ENCODE data around the gene PRKAR1B.

PRKAR1B gene

DNA sequence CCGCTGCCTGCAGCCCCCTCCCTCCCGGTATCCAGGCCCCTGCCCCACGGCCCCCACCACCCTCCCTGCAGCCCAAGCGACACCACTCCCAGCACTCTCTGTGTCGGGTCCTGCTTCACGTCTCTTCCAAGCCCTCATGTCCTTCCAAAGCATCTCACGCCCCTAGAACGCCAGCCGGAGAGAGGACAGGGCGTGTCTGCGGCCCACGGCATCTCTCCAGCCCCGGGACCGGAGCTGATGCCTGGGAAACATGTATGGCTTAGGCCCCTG is 156.3 kb downstream of the PRKAR1B start:
- no peak overlapping the region for H2AFZ ChIP-seq (ENCODE audit: low read depth, low read length)
- peaks cover 3% of the 10 kb centered on the region for H3K9me3 ChIP-seq (ENCODE audit: low read length)
- H3K4me1 ChIP-seq (ENCODE audit: insufficient read depth, low read length): peaks cover 6% of the 10 kb centered on the region
- H3K4me3 ChIP-seq (ENCODE audit: low read length): no peak overlapping the region
- no peaks in the 10 kb centered on the region for H3K27me3 ChIP-seq (ENCODE audit: insufficient read depth, low read length)
- no peaks in the 10 kb centered on the region for H3K36me3 ChIP-seq (ENCODE audit: insufficient read depth, low read length)

DNA sequence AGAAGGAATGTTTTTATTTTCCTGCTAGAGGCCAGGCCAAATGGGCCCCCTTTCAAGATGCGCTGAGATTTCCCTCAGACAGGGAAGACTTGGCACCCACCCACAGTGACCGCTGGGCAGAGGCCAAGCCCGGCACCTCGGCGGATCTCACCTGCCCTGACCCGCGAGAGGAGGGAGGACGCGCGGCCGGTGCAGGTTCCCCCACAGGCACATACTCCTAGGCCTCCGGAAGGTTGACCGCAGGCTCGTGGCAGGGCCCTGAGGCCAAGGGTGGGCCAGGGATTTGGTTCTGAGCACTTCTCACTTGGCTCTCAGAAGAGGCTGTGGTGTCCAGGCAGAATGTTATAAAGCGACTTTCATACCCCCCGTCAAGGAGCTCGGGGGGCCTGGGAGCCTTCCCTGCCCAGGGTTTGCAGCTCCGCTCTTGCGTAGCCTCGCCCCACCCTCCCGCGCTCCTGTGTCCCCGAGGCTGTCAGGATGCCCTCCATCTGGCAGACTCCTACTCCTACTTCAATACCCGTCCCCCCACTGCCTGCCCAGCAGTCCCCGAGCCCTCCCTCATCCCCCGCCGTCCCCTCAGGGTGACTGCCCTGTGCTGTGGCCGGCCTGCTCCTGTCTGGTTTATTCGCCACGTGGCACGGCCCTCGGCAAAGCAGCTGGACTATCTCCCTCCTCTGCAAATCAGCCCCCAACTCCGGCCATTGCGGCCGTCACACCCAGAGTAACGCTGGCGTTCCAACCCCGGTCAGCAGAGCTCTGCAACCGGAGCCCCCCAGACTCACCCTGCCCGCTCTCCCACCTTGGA is 156.9 kb downstream of the PRKAR1B start:
- Histone ChIP-seq H3K27me3 (ENCODE audit: insufficient read depth, low read length) (no peaks in the 10 kb centered on the region), H2AFZ (ENCODE audit: low read depth, low read length) (no peak overlapping the region), H3K36me3 (ENCODE audit: insufficient read depth, low read length) (no peaks in the 10 kb centered on the region), H3K4me1 (ENCODE audit: insufficient read depth, low read length) (peaks cover 6% of the 10 kb centered on the region), H3K9me3 (ENCODE audit: low read length) (peaks cover 3% of the 10 kb centered on the region), H3K4me3 (ENCODE audit: low read length) (no peak overlapping the region)

GRCh38 chr7:569071-569855 is 157.8 kb downstream of the PRKAR1B start:
- peaks cover 3% of the 10 kb centered on the region for H3K9me3 ChIP-seq (ENCODE audit: low read length)
- no peak overlapping the region for H3K4me3 ChIP-seq (ENCODE audit: low read length)
- H3K27me3 ChIP-seq (ENCODE audit: insufficient read depth, low read length): no peaks in the 10 kb centered on the region
- no peaks in the 10 kb centered on the region for H3K36me3 ChIP-seq (ENCODE audit: insufficient read depth, low read length)
- no peak overlapping the region for H2AFZ ChIP-seq (ENCODE audit: low read depth, low read length)
- peaks cover 6% of the 10 kb centered on the region for H3K4me1 ChIP-seq (ENCODE audit: insufficient read depth, low read length)

DNA sequence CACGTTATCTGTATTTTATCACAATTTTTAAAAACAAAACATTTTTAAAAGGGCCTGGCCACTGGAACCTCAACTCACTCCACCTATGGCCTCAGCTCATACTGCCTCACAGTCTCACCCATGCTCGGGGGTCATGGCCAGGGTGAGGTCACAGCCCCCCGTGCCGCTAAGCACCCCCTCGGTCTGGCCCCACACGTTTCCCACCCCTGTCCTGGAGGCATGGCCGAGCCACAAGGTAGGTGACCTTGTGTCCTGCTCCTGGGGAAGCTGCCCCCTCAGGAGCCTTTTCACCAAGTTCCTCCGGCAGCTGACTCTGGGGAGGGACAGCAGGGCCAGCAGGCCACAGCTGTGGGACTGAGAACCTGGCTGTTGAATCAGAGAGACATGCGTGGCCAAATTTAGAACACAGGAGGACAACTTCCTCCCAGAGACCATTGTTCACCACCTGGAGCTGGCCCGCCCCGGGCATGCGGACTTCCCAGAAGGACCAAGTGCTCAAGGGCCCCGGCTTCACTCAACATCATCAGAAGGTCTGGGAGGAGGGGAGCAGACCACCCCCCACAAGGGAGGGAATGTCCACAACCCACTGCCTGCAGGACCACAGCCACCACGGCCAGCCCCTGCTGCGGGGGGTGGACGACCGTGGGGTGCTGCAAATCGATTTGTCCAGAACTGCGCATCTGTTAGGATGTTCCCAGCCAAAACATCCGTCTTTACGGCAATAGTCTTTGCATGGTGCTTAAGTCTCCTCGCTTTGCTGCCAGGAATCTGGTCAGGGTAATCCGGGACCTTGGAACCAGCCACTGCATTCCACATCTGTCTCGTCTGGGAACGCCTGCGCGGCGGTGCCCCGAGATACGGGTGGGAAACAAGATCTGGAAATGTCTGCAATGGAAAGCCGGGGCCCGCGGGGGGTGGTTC is 158.8 kb downstream of the PRKAR1B start:
- no peak overlapping the region for H2AFZ ChIP-seq (ENCODE audit: low read depth, low read length)
- H3K36me3 ChIP-seq (ENCODE audit: insufficient read depth, low read length): no peaks in the 10 kb centered on the region
- H3K4me3 ChIP-seq (ENCODE audit: low read length): no peak overlapping the region
- H3K4me1 ChIP-seq (ENCODE audit: insufficient read depth, low read length): no peaks in the 10 kb centered on the region
- H3K27me3 ChIP-seq (ENCODE audit: insufficient read depth, low read length): no peaks in the 10 kb centered on the region
- peaks cover 3% of the 10 kb centered on the region for H3K9me3 ChIP-seq (ENCODE audit: low read length)

DNA sequence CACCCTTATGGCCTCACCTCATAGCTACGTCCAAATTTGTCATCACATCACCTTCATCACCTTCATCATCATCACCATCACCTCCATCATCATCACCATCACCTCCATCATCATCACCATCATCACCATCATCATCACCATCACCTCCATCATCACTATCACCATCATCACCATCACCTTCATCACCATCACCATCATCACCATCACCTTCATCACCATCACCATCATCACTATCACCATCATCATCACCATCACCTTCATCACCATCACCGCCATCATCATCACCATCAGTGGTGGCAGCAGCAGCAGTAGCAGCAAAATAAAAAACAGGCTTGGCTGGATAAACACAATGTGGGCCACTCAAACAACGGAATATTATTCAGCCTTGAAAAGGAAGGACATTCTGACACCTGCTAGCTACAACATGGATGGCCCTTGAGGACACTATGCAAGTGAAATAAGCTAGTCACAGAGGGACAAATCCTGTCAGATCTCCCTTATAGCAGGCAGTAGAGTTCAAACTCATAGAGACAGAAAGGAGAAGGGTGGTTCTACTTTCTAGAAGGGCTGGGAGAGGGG is 159.7 kb downstream of the PRKAR1B start:
- no peaks in the 10 kb centered on the region for H3K36me3 ChIP-seq (ENCODE audit: insufficient read depth, low read length)
- H3K27me3 ChIP-seq (ENCODE audit: insufficient read depth, low read length): no peaks in the 10 kb centered on the region
- H3K4me1 ChIP-seq (ENCODE audit: insufficient read depth, low read length): no peaks in the 10 kb centered on the region
- H3K9me3 ChIP-seq (ENCODE audit: low read length): no peaks in the 10 kb centered on the region
- no peak overlapping the region for H3K4me3 ChIP-seq (ENCODE audit: low read length)
- H2AFZ ChIP-seq (ENCODE audit: low read depth, low read length): no peak overlapping the region

DNA sequence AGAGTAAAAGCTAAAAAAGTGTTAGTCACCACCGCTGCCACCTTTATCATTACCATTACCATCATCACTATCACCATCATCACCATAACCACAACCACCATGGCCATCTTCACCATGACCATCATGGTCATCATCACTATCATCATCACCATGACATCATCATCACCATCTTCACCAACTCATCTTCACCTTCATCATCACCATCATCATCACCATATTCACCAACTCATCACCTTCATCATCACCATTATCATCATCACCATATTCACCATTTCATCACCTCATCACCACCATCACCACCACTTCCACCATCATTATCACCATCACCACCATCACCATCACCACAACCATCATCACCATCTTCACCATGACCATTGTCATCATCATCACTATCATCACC is 161.0 kb downstream of the PRKAR1B start:
- H3K36me3 ChIP-seq (ENCODE audit: insufficient read depth, low read length): no peaks in the 10 kb centered on the region
- H3K4me3 ChIP-seq (ENCODE audit: low read length): no peak overlapping the region
- no peaks in the 10 kb centered on the region for H3K4me1 ChIP-seq (ENCODE audit: insufficient read depth, low read length)
- no peaks in the 10 kb centered on the region for H3K9me3 ChIP-seq (ENCODE audit: low read length)
- no peaks in the 10 kb centered on the region for H3K27me3 ChIP-seq (ENCODE audit: insufficient read depth, low read length)
- H2AFZ ChIP-seq (ENCODE audit: low read depth, low read length): no peak overlapping the region

DNA sequence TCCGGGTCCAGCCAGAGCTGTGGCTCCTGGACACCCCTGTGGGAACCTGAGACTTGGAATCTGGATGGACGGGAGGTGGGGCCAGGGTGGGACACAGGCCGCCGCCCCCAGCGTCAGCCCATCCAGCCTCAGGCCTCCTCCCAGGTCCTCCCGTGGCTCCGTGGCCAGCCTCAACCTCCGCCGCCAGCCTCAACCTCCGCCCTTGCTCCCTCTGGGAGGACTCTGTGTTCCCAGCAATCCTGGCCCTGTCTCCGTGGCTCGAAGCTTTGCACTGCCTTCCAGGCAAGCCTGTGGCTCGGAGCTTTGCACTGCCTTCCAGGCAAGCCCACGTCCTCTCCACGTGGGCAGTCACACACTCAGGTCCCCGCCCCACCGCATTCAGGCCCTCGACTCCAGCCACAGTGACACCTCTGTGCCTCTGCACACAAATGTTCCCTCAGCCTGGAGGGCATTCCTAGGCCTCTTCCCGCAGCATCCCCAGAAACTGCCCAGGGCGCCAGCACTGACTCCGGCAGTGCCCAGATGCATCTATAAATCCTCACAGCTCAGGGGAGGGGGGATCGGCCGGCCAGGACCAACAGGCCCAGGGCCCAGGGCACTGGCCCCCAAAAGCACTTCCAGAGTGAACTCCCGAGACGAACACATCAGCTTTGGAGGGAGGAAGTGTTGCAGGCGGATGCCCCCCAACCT is 162.8 kb downstream of the PRKAR1B start:
- no peaks in the 10 kb centered on the region for H3K9me3 ChIP-seq (ENCODE audit: low read length)
- no peak overlapping the region for H2AFZ ChIP-seq (ENCODE audit: low read depth, low read length)
- H3K4me1 ChIP-seq (ENCODE audit: insufficient read depth, low read length): no peaks in the 10 kb centered on the region
- no peak overlapping the region for H3K4me3 ChIP-seq (ENCODE audit: low read length)
- H3K36me3 ChIP-seq (ENCODE audit: insufficient read depth, low read length): no peaks in the 10 kb centered on the region
- H3K27me3 ChIP-seq (ENCODE audit: insufficient read depth, low read length): no peaks in the 10 kb centered on the region

DNA sequence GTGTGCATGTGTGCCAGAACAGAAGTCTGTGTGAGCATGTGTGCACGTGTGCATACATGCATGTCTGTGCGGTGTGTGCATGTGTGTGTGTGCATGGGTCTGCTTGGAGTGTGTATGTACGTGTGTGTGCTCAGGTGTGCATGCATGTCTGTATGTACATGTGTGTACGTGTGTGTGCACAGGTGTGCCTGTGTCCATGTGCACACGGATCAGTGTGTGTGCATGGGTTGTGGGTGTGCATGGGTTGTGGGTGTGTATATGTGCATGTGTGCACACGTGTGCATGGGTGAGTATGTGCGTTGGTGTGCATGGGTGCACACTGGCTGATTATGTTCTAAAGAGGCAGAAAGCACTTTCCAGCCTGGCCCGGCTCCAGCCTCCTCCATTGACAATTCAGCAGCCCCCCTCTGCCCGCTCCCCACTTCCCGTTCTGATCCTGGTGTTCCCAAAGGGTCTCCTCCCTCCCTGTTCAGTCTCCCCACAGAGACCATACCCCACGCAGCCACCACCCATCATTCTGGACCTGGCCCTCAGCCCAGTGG is 163.4 kb downstream of the PRKAR1B start:
- Histone ChIP-seq H3K4me1 (ENCODE audit: insufficient read depth, low read length) (no peaks in the 10 kb centered on the region), H3K4me3 (ENCODE audit: low read length) (no peak overlapping the region), H3K36me3 (ENCODE audit: insufficient read depth, low read length) (no peaks in the 10 kb centered on the region), H3K27me3 (ENCODE audit: insufficient read depth, low read length) (no peaks in the 10 kb centered on the region), H2AFZ (ENCODE audit: low read depth, low read length) (no peak overlapping the region), H3K9me3 (ENCODE audit: low read length) (no peaks in the 10 kb centered on the region)

DNA sequence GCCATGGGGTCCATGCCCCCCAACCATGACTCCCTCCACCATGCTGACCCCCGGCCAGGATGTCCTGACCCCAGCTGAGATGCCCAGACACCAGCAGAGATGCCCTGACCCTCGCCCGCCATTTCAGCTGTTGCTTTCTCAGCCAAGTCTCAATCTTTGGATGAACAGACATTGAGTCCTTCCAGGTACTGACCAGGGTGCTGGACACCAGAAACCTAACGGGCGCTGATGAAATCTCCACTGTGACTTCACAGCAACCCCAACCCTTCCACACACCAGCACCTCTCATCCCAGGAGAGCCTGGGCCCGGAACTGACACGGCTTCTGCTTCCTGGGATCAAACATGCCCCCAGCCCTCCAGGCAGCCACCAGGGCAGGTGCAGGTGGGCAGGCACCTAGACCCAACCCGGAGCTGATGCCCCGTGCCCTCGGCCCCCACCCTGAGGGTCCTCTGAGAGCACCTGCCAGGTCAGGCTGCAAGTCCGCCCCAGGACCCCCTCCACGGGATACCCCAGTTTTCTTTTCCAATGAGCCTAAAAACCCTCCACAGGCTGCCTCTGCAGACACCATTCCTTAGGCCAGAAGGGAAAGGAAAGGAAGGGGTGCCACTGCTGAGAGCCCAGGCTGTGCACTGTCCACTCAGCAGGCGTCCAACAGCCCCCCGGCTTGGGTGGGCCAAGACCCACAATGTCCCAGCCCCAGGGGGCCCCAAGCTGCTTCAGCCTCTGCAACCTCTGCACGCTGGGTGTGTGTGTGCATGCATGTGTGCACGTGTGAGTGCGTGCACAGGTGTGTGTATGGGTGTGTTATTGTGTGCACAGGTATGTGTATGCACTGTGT is 164.1 kb downstream of the PRKAR1B start:
- Histone ChIP-seq H3K9me3 (ENCODE audit: low read length) (no peaks in the 10 kb centered on the region), H3K36me3 (ENCODE audit: insufficient read depth, low read length) (no peaks in the 10 kb centered on the region), H3K4me3 (ENCODE audit: low read length) (no peak overlapping the region), H2AFZ (ENCODE audit: low read depth, low read length) (no peak overlapping the region), H3K4me1 (ENCODE audit: insufficient read depth, low read length) (no peaks in the 10 kb centered on the region), H3K27me3 (ENCODE audit: insufficient read depth, low read length) (no peaks in the 10 kb centered on the region)

GRCh38 chr7:562374-562675 is 164.8 kb downstream of the PRKAR1B start:
- Histone ChIP-seq H3K36me3 (ENCODE audit: insufficient read depth, low read length) (no peaks in the 10 kb centered on the region), H3K27me3 (ENCODE audit: insufficient read depth, low read length) (no peaks in the 10 kb centered on the region), H3K4me3 (ENCODE audit: low read length) (no peak overlapping the region), H3K9me3 (ENCODE audit: low read length) (no peaks in the 10 kb centered on the region), H3K4me1 (ENCODE audit: insufficient read depth, low read length) (no peaks in the 10 kb centered on the region), H2AFZ (ENCODE audit: low read depth, low read length) (no peak overlapping the region)

- H3K27me3 ChIP-seq (ENCODE audit: insufficient read depth, low read length): no peaks in the 10 kb centered on the region
- H2AFZ ChIP-seq (ENCODE audit: low read depth, low read length): no peak overlapping the region
Observed at GRCh38 chr7:561631-562373, 165.3 kb downstream of the PRKAR1B start.

More at GRCh38 chr7:561631-562373, 165.3 kb downstream of the PRKAR1B start:
- Histone ChIP-seq H3K4me3 (ENCODE audit: low read length) (no peak overlapping the region), H3K4me1 (ENCODE audit: insufficient read depth, low read length) (no peaks in the 10 kb centered on the region), H3K36me3 (ENCODE audit: insufficient read depth, low read length) (no peaks in the 10 kb centered on the region), H3K9me3 (ENCODE audit: low read length) (no peaks in the 10 kb centered on the region)

Data from neuron (in vitro differentiated cells).